Stomach (tissue), 4 donors: ENCODE measurements around the gene FAM90A26.
"Not testable (repeated sequence)": the region's sequence is repeated elsewhere in the genome, so short reads cannot be mapped to it uniquely, and the experiment has no call there.

ENCODE experiments used
- EP300 ChIP-seq: sonication (generic); formaldehyde crosslinking; IDR thresholded peaks from one replicate; pipeline ENCODE4 v1.6.1; 2017; ENCODE audit warnings: antibody characterized with exemption
- POLR2AphosphoS5 ChIP-seq, 3 donors: sonication (generic); formaldehyde crosslinking; IDR thresholded peaks; one replicate each; pipeline ENCODE4 v1.6.1; 2016; ENCODE audit warnings: antibody characterized with exemption in 3 of 3
- TF ChIP-seq, protein P1 (sequence below), 7 experiments: fragments of 450-650 bp in 4 of 7; fragments of 200-600 bp in 3 of 7; sonication (generic) in 3 of 7; IDR thresholded peaks; one replicate each; pipeline ENCODE4 v1.5.1; 2016 to 2019; ENCODE audit warnings: antibody characterized with exemption in 7 of 7, control low read depth in 2 of 7, mild to moderate bottlenecking in 1 of 7

DNA sequence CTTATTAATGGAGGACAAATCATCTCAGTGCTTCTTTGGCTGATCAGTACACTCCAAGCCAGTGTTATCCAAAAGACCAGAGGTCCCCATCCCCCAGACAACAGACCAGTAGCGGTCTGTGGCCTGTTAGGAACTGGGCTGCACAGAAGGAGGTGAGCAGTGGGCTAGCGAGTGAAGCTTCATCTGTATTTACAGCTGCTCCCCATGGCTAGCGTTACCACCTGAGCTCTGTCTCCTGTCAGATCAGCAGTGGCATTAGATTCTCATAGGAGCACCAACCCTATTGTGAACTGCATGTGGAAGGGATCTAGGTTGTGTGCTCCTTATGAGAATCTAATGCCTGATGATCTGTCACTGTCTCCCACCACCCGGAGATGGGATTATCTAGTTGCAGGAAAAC is 37.4 kb upstream of the FAM90A26 start:
- TF ChIP-seq, protein P1, sequence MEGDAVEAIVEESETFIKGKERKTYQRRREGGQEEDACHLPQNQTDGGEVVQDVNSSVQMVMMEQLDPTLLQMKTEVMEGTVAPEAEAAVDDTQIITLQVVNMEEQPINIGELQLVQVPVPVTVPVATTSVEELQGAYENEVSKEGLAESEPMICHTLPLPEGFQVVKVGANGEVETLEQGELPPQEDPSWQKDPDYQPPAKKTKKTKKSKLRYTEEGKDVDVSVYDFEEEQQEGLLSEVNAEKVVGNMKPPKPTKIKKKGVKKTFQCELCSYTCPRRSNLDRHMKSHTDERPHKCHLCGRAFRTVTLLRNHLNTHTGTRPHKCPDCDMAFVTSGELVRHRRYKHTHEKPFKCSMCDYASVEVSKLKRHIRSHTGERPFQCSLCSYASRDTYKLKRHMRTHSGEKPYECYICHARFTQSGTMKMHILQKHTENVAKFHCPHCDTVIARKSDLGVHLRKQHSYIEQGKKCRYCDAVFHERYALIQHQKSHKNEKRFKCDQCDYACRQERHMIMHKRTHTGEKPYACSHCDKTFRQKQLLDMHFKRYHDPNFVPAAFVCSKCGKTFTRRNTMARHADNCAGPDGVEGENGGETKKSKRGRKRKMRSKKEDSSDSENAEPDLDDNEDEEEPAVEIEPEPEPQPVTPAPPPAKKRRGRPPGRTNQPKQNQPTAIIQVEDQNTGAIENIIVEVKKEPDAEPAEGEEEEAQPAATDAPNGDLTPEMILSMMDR (IDR thresholded peaks at IDR 0.05), result not testable (repeated sequence)
- not testable (repeated sequence) for TF ChIP-seq POLR2AphosphoS5 (IDR thresholded peaks at IDR 0.05); EP300
